Measurements from ENCODE around the gene PPP2R3A. TPM values are rescaled to one million over a fixed set of nuclear protein-coding genes. Genes with fewer than 3 reads are reported as not detected.

PPP2R3A gene
- total RNA-seq, 1 donor from 2014 or later: 98.1 TPM

DNA sequence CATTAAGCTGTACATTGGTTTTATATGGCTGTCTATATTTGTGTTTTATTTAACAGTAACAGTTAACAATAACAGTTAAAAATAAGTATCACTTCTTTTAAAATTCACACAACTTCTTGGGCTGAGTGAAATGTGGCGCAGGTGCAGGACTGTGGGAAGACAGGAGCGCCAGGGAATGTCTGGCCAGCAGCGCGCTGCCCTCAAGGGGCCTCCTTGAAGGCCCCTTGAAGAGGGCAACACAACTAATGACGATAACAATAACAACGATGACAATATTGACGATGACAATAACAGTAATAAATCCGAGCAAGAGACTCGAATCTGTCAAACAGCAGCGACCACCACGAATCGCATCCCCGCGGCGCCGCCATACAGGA is 411 bp upstream of the PPP2R3A start:
- no peak for DNase-seq
- intact Hi-C loops (cut with DNase I): no loop called here
- peak; percentile 45 for ATAC-seq (ENCODE audit: poor library complexity)

DNA sequence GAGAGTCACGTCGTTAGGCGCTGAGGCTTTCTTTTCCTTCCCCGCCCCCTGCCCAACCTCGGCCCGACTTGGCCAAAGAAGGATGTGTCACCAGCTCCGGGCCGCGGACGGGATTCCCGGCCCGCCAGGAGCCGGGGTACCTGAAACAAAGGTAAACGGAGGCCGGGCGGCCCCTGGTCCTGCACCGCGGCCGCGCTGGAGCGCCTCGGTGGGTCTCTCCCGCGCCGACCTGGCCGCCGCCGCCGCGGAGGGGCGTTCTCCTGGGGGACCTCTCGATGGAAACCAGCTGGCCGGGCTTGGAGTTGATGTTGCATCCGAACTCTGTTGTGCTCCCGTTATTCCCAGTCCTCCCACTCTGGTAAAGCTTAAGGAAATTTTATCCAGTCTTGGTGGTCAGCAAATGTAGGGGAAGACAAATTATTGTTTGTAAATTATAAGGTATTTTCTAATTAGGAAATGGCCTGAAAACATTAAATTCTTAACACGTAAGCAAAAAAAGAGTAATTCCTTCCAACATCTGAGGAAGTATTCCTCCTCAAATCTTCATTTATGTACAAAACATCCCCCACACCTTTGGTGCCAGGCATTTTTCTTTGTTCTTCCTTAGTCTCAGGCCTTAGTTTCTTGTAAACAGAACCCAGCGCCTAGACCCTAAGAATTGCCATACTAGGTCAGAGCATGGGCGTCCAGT is 888 bp downstream of the PPP2R3A start:
- ATAC-seq (ENCODE audit: poor library complexity): peak; percentile 34
- intact Hi-C loops (cut with DNase I): no loop called here
- DNase-seq: peak; percentile 70

DNA sequence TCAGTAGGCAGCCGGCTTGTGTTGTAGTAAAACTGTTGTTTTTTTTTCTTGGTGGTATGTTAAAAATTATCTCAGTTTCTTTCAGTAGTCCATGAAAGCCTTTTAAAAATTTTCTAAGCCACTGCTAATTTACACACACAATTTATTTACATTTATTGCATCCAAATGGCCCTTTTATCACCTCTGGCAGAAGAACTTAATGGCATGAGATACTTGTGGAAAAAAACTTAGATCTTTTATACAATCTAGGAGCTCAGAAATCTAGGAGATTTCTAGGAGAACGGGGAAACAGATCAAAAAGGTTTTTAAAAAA is 1.4 kb downstream of the PPP2R3A start:
- ATAC-seq (ENCODE audit: poor library complexity) (no peak), DNase-seq (no peak)
- intact Hi-C loops (cut with DNase I): no loop called here

DNA sequence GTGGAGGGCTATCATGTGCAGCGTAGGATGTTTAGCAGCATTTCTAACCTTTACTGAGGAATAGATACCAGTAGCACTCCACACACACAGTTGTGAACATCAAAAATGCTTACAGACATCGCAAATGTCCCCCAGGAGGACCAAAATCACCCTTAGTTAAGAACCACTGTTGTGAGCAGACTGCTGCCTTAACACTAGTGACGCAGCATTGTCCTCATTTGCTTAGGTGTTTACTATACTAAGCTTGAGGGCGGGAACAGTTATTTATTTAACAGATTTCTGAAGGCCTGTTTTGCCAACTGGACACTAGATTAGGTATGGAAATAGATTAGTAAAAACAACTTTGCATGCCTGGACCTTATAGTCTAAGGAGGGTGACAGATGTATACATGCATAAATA is 2.3 kb downstream of the PPP2R3A start:
- intact Hi-C loops (cut with DNase I): no loop called here
- DNase-seq: no peak
- ATAC-seq (ENCODE audit: poor library complexity): no peak

DNA sequence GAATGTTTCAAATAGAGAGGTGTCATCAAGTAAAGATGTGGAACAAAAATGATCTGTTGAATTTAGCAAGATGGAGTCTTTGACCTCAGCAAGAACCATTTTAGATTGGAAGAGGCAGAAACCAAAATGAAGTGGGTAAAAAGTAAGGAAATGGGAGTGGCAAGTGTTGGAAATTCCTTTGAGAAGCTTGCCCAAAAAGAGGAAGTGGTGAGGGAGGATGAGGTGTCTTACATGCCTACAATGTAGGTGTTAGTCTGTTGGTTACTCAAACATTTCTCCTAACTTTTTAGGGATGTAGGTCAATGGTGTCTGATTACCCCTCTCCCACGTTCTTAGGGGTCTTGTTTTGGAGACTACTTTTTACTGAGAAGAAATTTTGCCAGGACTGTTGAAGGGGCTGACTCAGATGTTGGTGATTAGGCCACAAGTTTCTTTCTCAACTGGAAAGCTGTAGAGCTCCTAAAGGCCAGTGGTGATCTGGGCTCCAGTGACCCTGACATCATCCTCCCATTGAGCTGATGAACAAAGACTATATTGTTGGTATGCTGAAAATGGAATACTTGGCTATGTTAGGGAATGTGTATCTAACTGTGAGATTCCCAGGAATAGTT is 5.1 kb downstream of the PPP2R3A start:
- ATAC-seq (ENCODE audit: poor library complexity) (no peak), DNase-seq (no peak)
- intact Hi-C loops (cut with DNase I): no loop called here

DNA sequence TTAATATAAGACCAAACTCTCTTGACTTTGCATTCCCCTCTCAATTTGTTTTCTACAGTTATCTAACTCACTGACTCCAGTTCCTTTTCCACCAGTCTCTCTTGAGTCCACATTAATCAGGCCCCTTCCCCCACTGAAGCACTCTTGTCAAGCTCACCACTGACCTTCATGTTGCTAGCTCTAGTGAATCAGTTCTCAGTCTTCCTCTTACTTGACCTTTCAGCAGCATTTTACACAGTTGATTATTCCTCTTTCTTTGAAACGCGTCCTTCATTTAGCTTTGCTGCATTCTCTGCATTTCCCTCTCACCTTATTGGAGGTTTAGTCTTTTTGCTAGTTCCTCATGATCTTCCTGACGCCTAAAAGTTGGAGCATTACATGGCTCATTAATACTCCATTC is 8.3 kb downstream of the PPP2R3A start:
- ATAC-seq (ENCODE audit: poor library complexity) (peak; percentile 42), DNase-seq (no peak)
- intact Hi-C loops (cut with DNase I): no loop called here

DNA sequence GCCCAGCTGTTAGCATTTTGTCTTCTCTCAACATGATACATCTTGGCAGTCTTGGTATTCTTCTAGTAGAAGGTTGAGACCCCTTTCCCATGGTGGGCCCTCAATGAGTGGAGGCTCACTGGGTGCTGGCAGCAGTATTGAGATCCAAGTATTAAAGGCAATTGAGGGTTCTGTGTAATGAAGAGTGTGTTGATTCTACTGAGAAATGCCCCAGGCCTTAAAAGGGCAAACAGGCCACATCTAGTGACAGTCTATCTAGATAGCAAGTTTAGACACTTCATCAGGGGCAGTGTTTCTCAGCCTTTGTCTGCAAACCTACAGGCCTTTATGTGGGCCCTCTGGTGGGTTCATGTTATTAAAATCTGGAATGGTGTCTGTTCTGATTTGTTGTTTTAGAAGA is 9.5 kb downstream of the PPP2R3A start:
- intact Hi-C loops (cut with DNase I): no loop called here
- DNase-seq: no peak
- ATAC-seq (ENCODE audit: poor library complexity): no peak

DNA sequence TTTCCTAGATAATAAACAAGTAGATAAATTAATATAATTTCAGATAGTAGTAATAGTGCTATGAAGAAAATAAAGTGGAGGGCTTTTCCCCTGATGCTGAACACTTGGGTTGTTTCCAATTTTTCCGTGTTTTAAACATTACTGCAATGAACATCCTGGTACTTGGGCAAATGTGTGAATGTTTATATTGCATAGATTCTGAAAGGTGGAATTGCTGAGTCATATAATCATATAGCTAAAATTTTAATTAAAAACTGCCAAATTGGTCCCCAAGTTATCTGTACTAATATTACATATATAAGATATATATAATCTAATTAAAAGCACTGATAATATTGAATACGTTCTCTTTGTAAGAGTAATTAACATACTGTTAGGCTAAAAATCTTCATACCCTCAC is 10.0 kb downstream of the PPP2R3A start:
- DNase-seq (no peak), ATAC-seq (ENCODE audit: poor library complexity) (no peak)
- intact Hi-C loops (cut with DNase I): no loop called here

DNA sequence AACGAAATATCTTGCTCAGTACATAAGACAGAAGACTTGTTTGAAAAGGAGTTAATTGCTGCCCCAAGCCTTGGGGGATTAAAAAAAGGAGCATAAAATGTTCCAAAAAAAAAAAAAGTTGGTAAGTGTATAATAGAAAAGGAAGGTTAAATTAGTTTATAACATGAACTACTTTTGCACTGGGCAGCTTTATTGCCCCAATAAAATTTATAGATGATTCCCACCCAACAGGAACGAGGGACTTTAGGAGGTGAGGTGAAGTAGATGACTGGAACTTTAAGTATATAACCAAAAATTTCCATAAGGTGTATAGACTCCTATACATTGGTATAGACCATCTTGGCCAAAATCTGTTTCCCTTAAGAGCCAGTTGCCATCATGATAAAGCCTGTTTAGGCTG is 14.8 kb downstream of the PPP2R3A start:
- ATAC-seq (ENCODE audit: poor library complexity): no peak
- no peak for DNase-seq
- intact Hi-C loops (cut with DNase I): no loop called here

DNA sequence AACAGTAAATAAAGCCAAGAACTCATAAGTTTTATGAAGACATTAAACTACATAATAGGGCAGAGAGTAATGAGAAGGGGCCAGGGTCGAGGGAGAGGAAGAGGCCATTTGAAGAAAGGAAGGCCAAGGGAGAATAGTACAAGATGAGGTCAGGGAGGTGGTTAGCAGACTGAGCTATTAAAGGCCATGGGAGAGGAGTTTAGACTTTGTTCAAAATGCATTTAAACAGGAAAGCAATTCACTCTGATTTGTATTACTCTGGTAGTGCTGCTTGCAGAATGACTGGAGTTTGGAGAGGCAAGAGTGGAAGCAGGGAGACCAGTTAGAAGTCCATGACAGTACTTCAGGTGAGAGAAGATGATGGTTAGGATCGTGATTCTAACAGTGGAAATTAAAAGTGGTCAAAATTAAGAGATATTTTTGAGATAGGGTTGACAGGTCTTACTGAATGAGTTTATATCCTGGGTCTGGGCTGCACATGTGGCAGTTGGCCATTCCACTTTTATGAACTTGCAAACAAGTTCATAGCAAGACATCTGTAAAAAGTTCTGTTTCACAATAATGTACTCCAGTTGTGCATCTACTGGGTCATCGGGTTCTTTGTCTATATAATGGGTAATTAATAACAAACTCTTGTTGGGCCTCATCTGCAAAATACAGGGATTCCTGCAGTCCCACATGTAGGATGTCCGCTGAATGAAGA is 16.3 kb downstream of the PPP2R3A start:
- no peak for ATAC-seq (ENCODE audit: poor library complexity)
- intact Hi-C loops (cut with DNase I): no loop called here
- DNase-seq: no peak

DNA sequence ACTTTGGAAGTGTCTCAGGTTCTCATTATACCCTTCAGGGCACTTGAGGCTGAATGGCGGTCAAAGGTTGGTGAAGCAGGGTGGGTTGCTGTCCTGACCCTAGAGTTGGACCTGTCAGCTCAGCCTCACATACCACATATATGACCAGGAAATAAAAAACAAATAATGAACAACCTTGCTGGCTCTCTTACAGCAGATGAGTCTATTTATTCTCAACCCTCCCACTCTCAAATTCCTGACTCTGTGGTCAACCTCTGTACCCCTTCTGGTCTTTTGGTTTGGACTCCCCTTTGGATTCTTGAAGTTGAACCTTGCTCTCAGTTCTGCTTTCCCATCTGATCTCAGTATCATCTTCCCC is 16.9 kb downstream of the PPP2R3A start:
- intact Hi-C loops (cut with DNase I): no loop called here
- ATAC-seq (ENCODE audit: poor library complexity) (no peak), DNase-seq (no peak)

DNA sequence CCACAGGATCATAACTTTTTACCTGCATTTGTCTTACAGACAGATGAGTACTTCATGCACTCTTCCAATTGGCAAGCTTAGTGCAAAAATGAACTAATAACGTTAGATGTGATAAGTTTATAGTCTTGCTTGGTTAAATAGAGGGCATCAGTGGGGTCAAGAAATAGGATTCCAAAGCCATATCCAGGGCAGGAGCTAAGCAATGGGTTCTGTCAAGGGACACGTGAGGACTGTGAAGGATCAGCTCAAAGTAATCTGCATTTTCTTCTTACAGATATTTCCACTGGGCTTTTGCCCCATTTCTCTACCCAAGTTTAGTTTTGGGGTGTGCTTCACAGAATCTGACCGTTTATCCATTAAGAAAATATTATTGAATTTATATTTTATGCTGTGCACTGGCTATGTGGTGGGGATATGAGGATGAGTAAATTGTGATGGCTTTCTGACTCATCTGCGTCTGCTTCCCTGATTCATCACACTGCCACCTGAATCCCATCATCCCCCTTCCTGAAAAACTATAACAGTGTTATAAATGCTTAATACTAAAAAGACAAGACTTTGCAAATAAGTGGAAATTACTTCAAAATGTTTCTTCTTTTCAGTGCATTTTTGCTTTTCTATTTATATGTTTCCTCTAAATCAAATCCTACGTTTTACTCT is 17.5 kb downstream of the PPP2R3A start:
- ATAC-seq (ENCODE audit: poor library complexity): no peak
- no peak for DNase-seq
- intact Hi-C loops (cut with DNase I): no loop called here

DNA sequence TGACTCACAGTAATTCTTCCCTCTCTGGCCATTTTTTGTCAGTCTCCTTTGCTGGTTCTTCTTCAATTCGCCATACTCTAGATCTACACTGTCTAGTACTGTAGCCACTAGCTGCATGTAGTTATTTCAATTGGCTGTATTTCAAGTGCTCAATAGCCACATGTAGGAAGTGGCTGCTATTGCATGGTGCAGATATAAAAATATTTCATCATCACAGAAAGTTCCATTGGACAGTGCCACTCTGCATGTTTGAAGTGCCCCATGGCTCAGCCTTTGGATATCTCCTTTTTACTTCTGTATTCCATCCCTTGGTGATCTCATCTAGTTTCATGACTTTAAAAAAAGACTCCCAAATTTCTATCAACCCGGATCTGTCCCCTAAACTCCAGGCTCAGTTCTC is 22.1 kb downstream of the PPP2R3A start:
- intact Hi-C loops (cut with DNase I): no loop called here
- ATAC-seq (ENCODE audit: poor library complexity) (peak; percentile 49), DNase-seq (no peak)

DNA sequence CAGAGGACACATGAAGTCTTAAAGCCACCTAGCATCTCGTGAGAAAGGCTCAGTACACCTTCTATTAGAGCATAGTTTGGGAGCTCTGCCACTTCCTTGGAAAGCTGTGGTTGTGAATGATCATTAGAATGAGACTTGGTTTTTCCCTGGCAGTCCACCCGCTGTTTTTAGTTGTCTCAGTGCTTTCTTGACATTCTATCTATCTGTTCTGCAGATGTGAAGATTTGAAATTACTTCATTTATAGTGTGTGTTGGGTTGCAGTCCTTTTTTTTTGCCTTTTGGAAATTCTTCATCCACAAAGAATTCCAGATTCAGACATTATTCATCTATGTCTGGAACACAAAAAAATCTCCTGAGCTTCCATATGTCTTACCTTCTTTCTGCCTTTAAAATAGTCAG is 23.7 kb downstream of the PPP2R3A start:
- ATAC-seq (ENCODE audit: poor library complexity): no peak
- intact Hi-C loops (cut with DNase I): no loop called here

DNA sequence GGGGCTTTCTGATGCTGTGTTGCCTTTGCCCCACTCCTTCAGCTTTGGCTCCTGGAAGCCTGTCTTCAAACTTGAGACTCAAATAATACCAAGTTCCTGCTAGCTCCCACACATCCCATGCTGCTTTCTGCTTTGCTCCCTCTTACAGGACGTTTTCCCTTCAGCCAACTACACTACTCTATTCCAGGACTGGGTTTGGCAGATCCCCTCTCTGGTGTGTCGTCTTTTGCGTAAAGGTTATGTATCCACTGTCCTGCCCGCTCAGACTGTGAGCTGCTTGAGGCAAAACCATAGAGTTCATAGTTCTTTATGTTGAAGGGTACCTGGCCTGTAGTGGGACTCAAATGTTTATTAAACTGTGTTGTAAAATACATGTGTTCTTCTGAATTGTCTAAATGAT is 25.4 kb downstream of the PPP2R3A start:
- ATAC-seq (ENCODE audit: poor library complexity) (peak; percentile 69), DNase-seq (no peak)
- intact Hi-C loops (cut with DNase I): no loop called here

More for the DNA sequence above, 23.7 kb downstream of the PPP2R3A start:
- DNase-seq: no peak

DNA sequence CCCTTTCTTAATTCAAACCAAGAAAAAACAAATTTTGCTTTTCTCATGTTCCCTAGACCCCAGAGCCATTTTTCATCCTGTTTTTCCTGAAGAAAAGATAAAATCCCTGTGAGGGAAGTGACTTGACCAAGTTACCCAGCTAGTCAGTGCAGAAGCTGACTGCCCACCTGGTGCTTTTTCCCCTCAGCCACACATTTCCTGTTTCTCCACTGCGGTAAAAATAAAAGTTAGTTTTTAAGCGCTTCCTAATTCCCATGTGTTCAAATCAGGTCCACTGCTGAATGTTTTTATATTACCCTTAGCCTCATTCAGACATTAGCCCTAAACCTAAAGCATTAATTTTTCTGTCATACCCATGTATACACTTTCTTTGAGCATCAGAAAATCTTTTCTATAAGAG is 26.1 kb downstream of the PPP2R3A start:
- DNase-seq (no peak), ATAC-seq (ENCODE audit: poor library complexity) (no peak)
- intact Hi-C loops (cut with DNase I): no loop called here

DNA sequence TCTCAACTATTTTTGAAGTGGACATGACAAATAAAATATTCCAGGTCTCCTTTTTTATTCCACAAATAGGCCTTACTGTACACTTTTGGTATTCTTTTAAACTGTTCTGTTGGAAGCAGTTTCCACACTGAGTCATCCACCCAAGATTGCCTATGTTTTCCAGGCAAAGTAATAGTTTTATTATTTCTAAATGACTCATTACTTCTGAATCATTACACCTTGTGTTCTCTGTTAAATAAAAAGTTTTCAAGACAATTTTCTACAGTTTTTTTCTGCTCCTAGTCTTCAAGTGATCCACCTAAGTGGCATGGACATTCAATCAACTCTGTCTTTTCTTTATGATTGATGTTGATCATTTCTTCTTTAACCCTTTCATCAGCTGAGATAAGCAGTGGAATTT is 26.5 kb downstream of the PPP2R3A start:
- no peak for DNase-seq
- no peak for ATAC-seq (ENCODE audit: poor library complexity)
- intact Hi-C loops (cut with DNase I): no loop called here

DNA sequence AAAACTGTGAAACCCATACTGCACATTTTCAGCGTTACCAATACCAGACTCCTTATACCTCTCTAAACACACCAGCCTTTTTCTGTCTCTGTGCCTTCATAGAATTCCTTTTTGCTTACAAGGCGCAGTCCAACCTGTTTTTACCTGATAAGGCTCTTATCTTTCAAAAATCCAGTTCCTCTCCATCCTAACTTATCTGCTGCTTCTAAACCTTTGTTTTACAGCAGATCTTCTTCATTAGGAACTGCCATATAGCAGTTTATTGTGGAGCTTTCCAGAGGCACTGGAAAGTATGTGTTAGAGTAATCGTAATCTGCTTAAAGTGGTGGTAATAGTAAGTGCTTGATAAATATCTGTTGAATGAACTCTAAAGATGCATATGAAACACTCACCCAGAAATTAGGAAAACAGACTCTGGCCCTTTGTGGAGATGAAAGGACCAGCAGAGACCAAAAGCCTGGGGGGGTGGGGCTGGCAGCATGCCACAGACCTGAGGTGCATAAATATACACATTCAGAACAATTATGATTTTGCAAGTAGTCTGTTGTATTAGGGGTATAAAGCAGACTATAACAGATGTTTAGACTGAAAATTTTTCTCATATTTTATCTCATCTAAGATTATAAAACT is 29.3 kb downstream of the PPP2R3A start:
- ATAC-seq (ENCODE audit: poor library complexity): no peak
- intact Hi-C loops (cut with DNase I): no loop called here
- DNase-seq: no peak

DNA sequence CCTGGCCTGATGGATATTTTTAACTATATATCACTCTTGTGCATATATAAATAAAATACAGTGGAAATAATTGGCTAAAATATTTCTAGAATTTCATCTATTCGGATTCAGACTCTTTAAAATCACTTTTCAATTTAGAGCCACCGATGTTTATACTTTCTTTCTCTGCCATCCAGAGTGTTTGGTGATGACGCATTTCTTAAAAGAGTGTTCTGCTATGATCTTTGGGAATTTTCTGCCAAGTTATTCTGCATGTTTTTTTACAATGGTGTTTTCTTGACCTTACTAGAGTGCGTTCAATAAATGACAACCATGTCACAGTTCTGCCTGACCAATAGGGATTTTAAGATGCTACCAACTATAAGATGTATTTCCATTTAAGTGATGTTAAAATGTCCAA is 30.2 kb downstream of the PPP2R3A start:
- DNase-seq (no peak), ATAC-seq (ENCODE audit: poor library complexity) (no peak)
- intact Hi-C loops (cut with DNase I): no loop called here

Data from Right ventricle myocardium superior (tissue), 1 donor.